Adrenal gland (tissue), 12 donors: Measurements from ENCODE around the gene ANKRD55. TPM values are rescaled to one million over a fixed set of nuclear protein-coding genes. Genes with fewer than 3 reads are reported as not detected.
"Not testable (repeated sequence)": the region's sequence is repeated elsewhere in the genome, so short reads cannot be mapped to it uniquely, and the experiment has no call there.

Source experiments
- DNase-seq, 7 donors: peaks; one replicate each; pipeline ENCODE4 v3.0.0-alpha.2; 2019 to 2020
- H3K27ac ChIP-seq, 5 donors: fragments of 200-600 bp; sonication (generic) in 4 of 5; 1 replicate in 3 of 5; 2 replicates in 2 of 5; pipeline versions ENCODE4 v1.5.1 to v1.8.0; 2016 to 2020; ENCODE audit warnings: mild to moderate bottlenecking in 1 of 5
- H3K27me3 ChIP-seq: fragments of 200-600 bp; 2 replicates; pipeline ENCODE4 v1.8.0; 2021
- H3K36me3 ChIP-seq, 2 donors: fragments of 200-600 bp; replicated peaks in 1 of 2; 1 replicate in 1 of 2; 2 replicates in 1 of 2; pipeline versions ENCODE4 v1.5.1 to v1.8.0; 2018 to 2022
- H3K4me1 ChIP-seq, 2 donors: fragments of 200-600 bp; replicated peaks in 1 of 2; 1 replicate in 1 of 2; 2 replicates in 1 of 2; pipeline versions ENCODE4 v1.5.1 to v1.8.0; 2018 to 2021
- H3K4me3 ChIP-seq, 4 donors: fragments of 200-600 bp; sonication (generic) in 3 of 4; one replicate each; pipeline ENCODE4 v1.5.1; 2016 to 2018
- H3K9me3 ChIP-seq, 3 donors: fragments of 200-600 bp; sonication (generic) in 1 of 3; replicated peaks in 1 of 3; 1 replicate in 2 of 3; 2 replicates in 1 of 3; pipeline versions ENCODE4 v1.5.1 to v1.8.0; 2016 to 2021
- POLR2A ChIP-seq, 2 donors: fragments of 450-650 bp; IDR thresholded peaks; one replicate each; pipeline ENCODE4 v1.6.1; 2017; ENCODE audit warnings: antibody characterized with exemption in 2 of 2, mild to moderate bottlenecking in 2 of 2, moderate library complexity in 1 of 2
- WGBS, 4 donors: extraction: QIAGEN DNeasy Blood & Tissue Kit in 2 of 4; methylation state at CpG; one replicate each; pipeline versions ENCODE4 v1.1.5 to v1.1.7; 2013 to 2017; 5-methylcytosine and 5-hydroxymethylcytosine counted together
- intact Hi-C, 2 donors: fragments of 100-400 bp; cut with DNase I; formaldehyde crosslinking; loops; one replicate each; pipeline versions ENCODE4 v1.14.1 to v1.15.0; 2022 to 2023
- polyA plus RNA-seq, 3 donors: library from polyadenylated mRNA; stranded (reverse); fragments of 200-250 nt in 2 of 3; fragments of 350-450 nt in 1 of 3; fragmentation: Illumina TruSeq in 1 of 3; extraction: RNeasy Lipid Tissue Mini Kit (QIAGEN cat#74804) in 1 of 3; gene quantifications; one replicate each; pipeline ENCODE4 v1.2.3, GENCODE V29; 2013 to 2014
- total RNA-seq, 9 donors: library from RNA; depleted of rRNA in 4 of 9; stranded (reverse); fragments of >200 nt in 4 of 9; fragments of 120-200 nt in 1 of 9; fragmentation: NEBNext Ultra II Directional in 1 of 9; extraction: Animal tissue kit (Norgen Biotek cat#: 25700) in 1 of 9; gene quantifications; one replicate each; pipeline versions ENCODE4 v1.1.0 to v1.2.4, GENCODE V29; 2013 to 2023
- TF ChIP-seq, protein P1 (sequence below), 6 experiments: fragments of 450-650 bp in 4 of 6; fragments of 200-600 bp in 2 of 6; sonication (generic) in 1 of 6; IDR thresholded peaks; 1 replicate in 5 of 6; 2 replicates in 1 of 6; pipeline versions ENCODE4 v1.5.1 to v1.8.0; 2016 to 2021; ENCODE audit warnings: antibody characterized with exemption in 6 of 6, mild to moderate bottlenecking in 2 of 6, moderate library complexity in 1 of 6
- donor health status: healthy with polysubstance abuse.
- donor health status: Bipolar disorder and iron deficiency.
- donor health status: DM: yes; HTN: yes; CAD: no.
- donor health status: DM: no; HTN: no; CAD: no.
- donor health status: DM: no; HTN: no; CAD: no.
- donor health status: DM: yes; HTN: yes; CAD: no.

ANKRD55 gene
- total and polyA plus RNA-seq, 12 donors: 0.03 to 0.81 (median 0.29) TPM; not detected in 4

DNA sequence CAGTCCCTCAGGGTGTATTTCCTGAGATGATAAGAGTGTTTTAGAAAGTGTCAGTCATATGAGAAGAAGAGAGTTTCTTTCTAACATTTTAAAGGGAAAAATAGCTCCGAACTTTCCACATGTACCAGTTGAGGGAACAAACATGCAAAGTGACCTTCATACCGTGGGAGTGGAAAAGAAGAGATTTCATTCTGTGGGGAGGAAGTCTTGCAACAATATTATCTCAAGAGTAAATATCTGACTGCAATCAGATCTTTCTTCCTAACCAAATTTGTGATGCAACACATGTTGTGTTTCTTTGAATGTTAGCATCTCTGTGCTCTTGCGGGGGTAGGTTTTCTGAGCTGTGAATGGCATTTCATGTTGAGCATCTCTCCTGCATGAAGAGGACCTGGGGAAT lies 30.6 kb downstream of the ANKRD55 start:
- intact Hi-C loops: loop anchor here (5.0 to 10.0 kb wide), 3 partner anchors 128 to 278 kb away; no protein-coding TSS in a partner anchor
- no peaks in the 10 kb centered on the region for H3K27me3 ChIP-seq
- H3K4me1 ChIP-seq: peaks cover 0 to 5% of the 10 kb centered on the region in 2 donors
- no peak for DNase-seq
- WGBS, 4 donors: 42 to 50% (median 48%) methylated on average over 3 of the region's 3 CpGs
- H3K4me3 ChIP-seq: no peak overlapping the region
- H3K36me3 ChIP-seq: no peaks in the 10 kb centered on the region
- H3K27ac ChIP-seq: no peak overlapping the region
- TF ChIP-seq, protein P1, sequence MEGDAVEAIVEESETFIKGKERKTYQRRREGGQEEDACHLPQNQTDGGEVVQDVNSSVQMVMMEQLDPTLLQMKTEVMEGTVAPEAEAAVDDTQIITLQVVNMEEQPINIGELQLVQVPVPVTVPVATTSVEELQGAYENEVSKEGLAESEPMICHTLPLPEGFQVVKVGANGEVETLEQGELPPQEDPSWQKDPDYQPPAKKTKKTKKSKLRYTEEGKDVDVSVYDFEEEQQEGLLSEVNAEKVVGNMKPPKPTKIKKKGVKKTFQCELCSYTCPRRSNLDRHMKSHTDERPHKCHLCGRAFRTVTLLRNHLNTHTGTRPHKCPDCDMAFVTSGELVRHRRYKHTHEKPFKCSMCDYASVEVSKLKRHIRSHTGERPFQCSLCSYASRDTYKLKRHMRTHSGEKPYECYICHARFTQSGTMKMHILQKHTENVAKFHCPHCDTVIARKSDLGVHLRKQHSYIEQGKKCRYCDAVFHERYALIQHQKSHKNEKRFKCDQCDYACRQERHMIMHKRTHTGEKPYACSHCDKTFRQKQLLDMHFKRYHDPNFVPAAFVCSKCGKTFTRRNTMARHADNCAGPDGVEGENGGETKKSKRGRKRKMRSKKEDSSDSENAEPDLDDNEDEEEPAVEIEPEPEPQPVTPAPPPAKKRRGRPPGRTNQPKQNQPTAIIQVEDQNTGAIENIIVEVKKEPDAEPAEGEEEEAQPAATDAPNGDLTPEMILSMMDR (IDR thresholded peaks at IDR 0.05): no peak
- H3K9me3 ChIP-seq: no peaks in the 10 kb centered on the region

DNA sequence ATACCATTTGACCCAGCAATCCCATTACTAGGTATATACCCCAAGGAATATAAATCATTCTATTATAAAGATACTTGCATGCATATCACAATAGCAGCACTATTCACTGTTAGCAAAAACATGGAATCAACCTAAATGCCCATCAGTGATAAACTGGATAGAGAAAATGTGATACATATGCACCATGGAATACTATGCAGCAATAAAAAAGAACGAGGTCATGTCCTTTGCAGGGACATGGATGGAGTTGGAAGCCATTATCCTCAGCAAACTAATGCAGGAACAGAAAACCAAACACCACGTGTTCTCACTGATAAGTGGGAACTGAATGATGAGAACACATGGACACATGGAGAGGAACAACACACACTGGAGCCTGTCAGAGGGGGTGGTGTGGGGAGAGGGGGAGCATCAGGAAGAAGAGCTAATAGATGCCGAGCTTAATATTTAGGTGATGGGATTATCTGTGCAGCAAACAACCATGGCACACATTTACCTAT lies 31.3 kb downstream of the ANKRD55 start:
- H3K27ac ChIP-seq, H3K27me3 ChIP-seq, DNase-seq, H3K4me3 ChIP-seq, H3K36me3 ChIP-seq, H3K4me1 ChIP-seq, H3K9me3 ChIP-seq: not testable (repeated sequence)
- WGBS, 4 donors: 48 to 80% (median 77%) methylated on average over 3 of the region's 3 CpGs
- intact Hi-C loops: loop anchor here (5.0 to 10.0 kb wide), 3 partner anchors 127 to 277 kb away; no protein-coding TSS in a partner anchor

DNA sequence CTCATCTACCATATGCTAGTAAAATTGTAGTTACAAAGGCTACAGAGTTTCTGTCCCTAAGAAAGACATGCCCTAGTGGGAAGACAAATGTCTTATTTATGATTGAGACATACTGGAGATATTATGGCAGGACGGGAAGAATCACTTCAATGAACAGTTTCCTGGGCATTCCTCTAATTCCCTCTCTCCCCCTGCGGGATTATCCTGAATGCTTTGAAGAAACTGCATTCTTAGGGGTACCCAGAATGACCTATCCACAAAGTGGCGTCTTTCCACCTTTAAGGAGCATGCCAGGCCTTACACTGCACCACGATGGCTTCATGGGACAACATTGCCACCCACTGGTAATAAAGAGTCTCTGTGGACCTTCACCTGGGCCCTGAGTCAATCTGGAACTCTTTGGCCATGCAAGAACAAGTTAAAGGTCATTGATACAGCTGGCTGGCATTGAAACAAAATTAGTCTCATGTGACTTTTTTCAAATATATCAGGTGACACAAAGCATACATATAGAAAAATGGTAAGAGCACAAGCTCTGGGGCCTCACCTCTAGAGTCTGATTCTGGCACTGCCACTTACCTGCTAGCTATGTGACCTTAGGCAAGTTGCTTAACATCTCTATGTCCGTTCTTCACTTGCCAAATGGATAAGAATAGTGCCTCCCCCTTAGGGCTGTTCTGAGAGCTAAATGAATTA lies 32.0 kb downstream of the ANKRD55 start:
- WGBS, 4 donors: 24 to 35% (median 34%) methylated on average over 5 of the region's 5 CpGs
- Histone ChIP-seq H3K9me3 (no peaks in the 10 kb centered on the region), H3K4me1 (peaks cover 0 to 5% of the 10 kb centered on the region in 2 donors), H3K27me3 (no peaks in the 10 kb centered on the region), H3K4me3 (no peak overlapping the region), H3K36me3 (no peaks in the 10 kb centered on the region), H3K27ac (no peak overlapping the region)
- TF ChIP-seq, protein P1 (IDR thresholded peaks at IDR 0.05): peak; percentile 49 to 94 (median 85)
- TF ChIP-seq POLR2A (IDR thresholded peaks at IDR 0.05): no peak
- DNase-seq: peak; percentile 71 to 88 (median 83)
- intact Hi-C loops: loop anchor here (5.0 to 10.0 kb wide), 3 partner anchors 126 to 276 kb away; no protein-coding TSS in a partner anchor

DNA sequence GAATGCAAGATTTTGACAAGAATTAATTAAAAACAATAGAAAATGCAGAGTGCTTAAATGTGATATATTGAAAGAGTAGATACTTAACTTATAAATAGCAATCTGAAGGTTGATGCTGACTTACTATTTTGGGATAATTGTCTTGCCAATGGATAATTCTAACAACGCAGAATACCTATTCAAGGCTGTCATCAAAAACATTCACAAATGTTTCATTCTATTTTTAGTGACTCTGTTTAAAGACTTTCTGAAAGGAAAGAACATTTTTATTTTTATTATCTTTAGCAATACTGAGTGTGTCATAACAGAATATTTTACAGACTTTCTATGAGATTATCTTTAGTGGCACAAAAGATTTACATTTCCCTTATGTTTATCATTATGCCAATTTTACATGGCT lies 38.1 kb downstream of the ANKRD55 start:
- DNase-seq: no peak
- intact Hi-C loops: no loop called here
- no peak overlapping the region for H3K4me3 ChIP-seq
- H3K36me3 ChIP-seq: no peaks in the 10 kb centered on the region
- TF ChIP-seq, protein P1 (IDR thresholded peaks at IDR 0.05): no peak
- no peak for TF ChIP-seq POLR2A (IDR thresholded peaks at IDR 0.05)
- H3K27ac ChIP-seq: no peak overlapping the region
- whole genome bisulfite sequencing, 4 donors: 25 to 48% (median 31%) methylated on average over 1 of the region's 1 CpG
- H3K9me3 ChIP-seq: no peaks in the 10 kb centered on the region
- peaks cover 0 to 3% of the 10 kb centered on the region in 2 donors for H3K4me1 ChIP-seq
- H3K27me3 ChIP-seq: no peaks in the 10 kb centered on the region
